T-helper 1 cell (primary cell): ENCODE results near the gene EAF2.

Source experiments
- DNase-seq, 5 donors: peaks; one replicate each; pipeline ENCODE4 v3.0.0-alpha.2; 2012 to 2020

The EAF2 gene

DNA sequence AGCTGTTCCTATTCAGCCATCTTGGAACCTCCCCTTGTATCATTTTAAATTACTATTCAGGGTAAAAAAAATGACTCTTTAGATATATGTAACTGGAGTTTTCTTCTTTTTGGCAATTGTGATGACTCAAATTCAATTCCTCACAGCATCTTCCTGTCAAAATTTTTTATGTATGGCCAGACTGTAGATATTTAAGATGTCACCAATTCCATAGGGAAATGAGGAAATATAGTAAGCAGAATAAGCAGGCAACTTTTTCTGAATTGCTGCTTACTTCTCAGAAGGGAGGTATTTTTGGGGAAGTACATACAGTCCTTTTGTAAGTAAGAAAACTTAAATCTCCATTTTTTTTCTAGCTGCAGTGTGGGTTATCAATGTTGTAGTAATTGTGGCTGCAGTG, 28.8 kb downstream of the EAF2 start:
- DNase-seq = no peak

DNA sequence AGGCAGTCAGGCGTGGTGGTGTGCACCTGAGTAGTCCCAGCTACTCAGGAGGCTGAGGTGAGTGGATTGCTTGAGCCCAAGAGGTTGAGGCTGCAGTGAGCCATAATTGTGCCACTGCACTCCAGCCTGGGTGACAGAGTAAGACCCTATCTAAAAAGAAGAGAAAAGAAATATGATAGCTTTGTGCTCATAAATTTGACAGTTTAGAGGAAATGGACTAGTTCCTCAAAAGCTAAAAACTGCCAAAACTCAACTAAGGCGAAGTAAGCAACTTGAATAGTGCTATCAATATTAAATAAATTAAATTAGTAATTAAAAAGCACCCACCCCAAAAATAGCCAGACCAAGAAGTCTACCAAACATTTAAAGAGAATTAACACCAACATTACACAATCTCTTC, 34.7 kb downstream of the EAF2 start:
- DNase-seq = no peak

DNA sequence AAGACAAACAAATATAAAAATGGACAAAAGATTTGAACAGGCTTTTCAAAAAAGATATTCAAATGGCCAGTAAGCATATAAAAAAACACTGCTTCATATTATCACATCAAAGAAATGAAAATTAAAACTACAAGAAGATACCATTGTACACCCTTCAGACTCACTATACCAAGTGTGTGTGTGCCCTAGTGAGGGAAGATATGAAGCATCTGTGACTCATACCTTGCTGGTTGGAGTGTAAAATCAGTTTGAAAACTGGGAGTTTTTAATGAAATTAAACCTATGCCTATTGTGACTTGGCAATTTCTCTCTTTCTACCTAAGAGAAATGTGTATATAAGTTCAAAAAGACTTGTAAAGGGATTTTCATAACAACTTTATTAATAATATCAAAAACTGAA, 35.7 kb downstream of the EAF2 start:
- no peak for DNase-seq

DNA sequence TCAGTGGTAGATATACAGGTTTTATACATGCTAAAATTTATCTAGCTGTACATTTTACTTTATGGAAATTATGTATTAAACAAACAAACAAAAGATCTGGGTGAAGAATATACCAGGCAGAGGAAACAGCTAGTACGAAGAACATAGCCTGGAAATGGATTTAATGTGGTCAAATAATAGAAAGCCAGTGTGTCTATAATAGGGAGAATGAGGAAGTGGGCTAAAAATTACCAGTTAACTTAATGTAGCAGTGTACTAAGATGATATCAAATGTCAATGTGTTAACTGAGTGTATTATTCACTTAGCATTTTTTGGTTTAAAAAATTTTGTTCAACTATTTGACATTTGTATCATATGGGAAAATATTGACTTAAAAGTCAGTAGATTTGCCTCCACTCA, 36.4 kb downstream of the EAF2 start:
- DNase-seq = no peak

DNA sequence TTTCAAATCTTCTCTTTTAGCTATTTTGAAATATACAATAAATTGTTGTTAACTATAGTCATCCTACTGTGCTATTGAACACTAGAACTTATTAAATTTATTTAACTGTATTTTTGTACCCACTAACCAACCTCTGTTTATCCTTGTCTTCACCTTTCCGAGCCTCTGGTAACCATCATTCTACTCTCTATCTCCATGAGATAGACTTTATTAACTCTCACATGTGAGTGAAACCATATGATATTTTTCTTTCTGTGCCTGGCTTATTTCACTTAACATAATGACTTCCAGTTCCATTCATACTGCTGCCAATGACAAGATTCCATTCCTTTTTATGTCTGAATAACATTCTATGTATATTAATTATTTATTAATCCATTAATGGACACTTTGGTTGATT, 43.4 kb downstream of the EAF2 start:
- no peak for DNase-seq

DNA sequence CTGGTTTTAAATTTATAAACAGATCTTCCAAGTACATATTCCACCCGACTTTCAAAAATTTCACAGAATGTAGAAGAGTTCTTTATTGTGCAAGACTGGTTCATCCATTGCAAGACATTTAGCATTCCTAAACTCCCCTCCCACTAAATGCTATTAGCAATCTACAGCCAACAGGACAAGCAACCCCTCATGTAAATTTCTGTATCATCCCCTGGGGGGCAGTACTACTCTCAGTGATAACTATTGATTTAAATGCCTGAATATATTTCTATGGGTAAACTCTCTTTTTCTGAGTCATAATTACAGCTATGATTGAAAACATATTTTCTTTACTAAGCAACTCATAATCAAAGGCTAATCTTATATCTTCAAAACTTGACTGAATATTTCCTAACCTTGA, 48.5 kb downstream of the EAF2 start:
- peak in 1 of 5 donors; percentile 56 for DNase-seq

DNA sequence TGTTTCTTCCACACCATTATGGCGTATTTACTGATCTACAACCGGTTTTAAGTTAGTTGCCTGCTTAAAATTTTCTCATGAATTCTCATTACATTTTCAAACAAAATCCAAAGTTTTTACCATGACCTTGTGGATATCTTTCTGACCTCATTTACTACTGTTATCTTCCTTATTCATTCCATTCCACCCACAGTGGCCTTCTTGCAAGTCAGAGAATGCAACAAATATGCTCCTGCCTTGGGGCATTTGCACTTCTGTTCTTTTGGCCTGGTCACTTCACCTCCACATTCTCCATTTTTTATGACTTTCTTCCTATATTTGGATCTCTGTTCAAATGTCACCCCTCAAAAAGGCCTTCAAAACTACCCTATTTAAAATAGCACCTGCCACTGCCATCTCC, 50.4 kb downstream of the EAF2 start:
- DNase-seq = no peak

DNA sequence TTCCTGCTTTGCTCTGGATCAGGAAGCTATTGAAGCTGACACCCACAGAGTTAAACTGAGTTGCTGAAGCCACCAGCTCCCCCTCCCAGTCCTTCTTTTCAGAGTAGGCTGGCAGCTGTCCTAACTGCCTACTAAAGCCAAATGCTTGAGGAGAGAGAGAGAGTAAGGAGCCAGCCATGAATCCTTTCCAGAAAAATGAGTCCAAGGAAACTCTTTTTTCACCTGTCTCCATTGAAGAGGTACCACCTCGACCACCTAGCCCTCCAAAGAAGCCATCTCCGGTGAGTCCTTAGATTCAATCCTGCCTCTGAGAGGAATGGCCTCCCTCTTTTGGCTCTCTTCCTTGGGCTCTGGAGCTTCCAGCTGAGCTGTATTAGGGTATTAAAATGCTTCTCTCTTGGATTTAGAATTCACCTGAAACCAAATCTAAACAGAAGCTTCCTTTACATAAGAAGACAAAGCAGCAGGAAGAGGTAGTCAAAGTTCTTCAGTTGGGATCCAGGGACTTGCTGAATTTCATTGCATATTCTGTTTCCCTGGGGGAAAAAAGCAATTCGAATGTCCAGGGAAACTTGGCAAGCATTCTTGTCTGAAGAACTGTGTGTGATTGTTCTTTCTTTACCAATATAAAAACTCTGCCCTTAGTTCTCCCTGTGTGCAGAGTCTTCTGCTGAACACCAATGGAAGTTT, 59.4 kb downstream of the EAF2 start, which contains the start of gene SLC15A2:
TSS of gene SLC15A2 (plus strand) at position 101 of the 690 bp plus-strand sequence. CDS start at position 177, 76 bp downstream.
- DNase-seq = no peak

DNA sequence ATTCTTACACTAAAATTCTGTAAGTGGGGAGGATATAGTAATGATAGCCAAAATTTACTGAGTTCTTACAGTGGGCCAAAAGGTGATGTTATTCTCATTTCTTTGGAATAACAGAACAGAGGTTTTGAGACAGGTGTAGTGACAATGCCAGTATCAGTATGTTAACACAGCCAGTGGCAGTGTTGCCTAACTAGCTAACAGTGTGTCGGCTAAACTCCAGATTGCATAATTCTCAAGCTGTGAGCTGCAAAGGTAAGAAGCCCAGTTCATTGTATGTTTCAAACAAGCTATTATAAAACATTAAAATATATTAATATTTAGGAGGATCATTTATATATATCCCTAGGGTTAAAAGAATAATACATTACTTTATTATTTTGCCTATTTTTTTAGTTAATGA, 60.1 kb downstream of the EAF2 start:
- no peak for DNase-seq

DNA sequence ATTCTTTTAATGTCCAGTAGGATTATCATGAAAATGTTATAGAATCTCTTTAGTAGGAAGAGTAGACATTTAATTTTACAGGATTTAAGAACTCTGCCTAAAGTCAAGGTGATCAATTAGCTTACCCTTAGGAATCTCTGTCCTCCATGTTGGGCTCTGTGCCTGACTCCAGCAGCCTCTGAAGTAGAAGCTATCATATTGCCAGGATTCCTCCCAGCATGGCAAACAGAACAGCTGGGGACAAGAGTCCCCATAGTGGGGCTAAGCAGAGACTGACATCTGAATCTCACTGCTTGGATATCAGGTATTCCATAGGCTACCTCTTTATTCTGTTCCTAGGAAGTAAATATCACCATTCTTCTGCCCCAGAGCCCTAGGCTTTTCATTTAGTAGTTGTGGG, 60.7 kb downstream of the EAF2 start:
- DNase-seq = no peak

DNA sequence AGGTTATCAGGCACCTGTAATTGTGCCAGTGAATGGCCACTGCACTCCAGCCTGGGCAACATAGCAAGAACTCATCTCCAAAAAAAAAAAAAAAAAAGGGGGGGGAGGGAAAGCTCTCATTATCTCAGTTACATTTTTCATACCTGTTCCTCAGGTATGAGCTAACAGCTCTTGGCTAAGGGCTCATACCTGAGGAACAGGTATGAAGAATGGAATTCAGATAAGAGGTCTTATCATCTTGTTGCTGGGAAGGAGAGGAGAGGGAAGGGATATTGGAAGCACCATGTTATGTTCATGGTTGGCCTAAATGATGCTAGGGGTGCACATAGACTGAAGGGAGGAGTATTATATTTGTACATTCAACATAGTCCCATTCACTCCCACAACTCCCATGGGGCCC, 61.8 kb downstream of the EAF2 start:
- no peak for DNase-seq

DNA sequence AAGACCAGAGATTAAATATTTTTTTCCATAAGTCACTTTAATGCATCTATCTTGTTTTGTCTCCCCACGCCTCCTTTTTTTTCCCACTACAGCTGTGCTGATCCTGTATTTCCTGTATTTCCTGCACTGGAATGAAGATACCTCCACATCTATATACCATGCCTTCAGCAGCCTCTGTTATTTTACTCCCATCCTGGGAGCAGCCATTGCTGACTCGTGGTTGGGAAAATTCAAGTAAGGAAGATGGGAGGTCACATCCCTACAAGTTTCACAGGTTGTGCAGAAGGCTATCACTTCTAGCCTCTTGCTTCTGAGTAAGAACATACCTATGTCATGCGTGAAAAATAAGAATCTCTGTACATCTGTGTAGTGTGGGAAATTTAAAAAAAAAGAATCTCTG, 62.3 kb downstream of the EAF2 start:
- no peak for DNase-seq

DNA sequence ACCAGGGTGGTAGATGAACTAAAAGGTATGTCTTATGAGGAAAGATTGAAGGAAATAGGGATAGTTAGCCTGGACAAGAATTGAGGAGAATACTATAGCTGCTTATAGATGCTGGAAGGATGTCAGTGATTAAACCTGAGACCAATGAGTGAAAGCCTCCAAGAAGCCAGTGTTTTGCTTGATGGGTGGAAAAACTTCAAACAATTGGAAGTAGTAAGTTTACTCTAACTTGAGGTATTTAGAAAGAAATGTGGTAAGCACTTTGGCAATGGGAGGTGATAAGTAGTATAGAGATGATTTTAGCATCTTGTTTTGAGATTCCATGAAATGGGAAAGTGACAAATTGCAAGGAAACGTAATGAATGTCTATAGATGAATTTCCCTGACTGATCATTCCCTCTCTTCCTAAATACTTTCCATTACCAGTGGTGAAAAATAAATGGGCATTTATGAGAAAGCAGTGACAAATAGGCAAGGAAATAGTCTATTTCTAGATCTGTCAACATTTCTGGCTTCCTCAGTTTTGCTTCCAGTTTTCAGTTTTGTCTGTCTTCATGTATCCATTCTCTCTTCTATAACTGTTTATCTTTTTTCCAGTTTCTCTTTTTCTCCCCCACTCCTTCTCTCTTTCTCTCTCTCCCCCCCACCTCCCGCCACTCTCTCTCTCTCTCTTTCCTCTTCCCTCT, 78.4 kb downstream of the EAF2 start:
- no peak for DNase-seq

DNA sequence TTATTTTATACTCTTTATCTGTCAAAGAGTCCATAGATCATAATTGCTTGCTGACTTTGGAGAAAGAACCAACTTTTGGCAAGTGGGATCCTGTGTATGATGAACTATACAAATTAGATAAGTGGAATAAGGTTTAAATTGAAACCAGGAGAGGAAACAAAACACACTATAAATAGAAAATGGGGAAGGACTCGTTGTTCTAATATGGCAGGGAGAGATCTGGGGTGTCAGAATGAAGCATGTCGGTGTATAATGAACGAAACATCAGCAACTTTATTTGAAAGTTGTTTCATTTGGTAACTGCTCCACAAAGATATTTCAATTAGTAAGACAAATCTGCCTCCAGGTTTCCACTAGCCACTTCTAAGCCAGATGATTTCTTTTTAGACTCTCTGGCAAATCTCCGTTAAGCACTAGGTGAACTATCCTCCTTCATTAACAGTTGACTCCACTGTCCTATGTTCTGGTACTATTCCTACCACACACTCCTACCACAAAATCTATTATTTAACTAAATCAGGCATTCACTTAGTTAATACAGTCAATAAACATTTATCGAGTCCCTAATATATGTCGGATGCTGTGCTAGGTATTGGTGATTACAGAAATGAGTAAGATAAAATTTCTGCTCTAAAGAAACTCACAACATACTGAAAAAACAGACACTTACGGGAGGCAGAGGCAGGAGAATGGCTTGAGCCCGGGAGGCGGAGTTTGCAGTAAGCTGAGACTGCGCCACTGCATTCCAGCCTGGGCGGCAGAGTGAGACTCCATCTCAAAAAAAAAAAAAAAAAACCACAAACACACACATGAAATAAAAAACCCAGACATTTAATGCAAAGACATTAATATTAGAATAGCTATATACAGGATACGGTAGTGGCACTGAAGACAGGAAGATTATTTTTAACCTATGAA, 79.3 kb downstream of the EAF2 start:
- DNase-seq = no peak

DNA sequence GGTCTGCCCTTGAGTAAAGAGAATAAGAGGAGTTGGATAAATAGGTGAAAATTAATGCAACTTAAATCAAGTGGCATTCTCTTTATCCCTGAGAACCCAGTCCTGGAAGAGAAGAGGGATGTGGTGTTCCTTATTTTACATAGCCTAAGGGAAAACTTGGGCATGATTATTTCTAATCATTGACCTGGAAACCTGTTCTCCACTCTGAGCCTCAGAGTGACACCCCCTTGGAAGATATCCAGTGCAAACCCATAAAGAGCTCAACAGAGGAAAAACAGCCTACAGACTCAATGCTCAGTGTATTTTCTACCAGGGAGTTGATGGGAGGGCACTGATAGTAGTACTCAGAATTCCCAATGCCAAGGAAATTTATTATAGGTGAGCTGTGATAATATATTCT, 81.2 kb downstream of the EAF2 start:
- DNase-seq = no peak

DNA sequence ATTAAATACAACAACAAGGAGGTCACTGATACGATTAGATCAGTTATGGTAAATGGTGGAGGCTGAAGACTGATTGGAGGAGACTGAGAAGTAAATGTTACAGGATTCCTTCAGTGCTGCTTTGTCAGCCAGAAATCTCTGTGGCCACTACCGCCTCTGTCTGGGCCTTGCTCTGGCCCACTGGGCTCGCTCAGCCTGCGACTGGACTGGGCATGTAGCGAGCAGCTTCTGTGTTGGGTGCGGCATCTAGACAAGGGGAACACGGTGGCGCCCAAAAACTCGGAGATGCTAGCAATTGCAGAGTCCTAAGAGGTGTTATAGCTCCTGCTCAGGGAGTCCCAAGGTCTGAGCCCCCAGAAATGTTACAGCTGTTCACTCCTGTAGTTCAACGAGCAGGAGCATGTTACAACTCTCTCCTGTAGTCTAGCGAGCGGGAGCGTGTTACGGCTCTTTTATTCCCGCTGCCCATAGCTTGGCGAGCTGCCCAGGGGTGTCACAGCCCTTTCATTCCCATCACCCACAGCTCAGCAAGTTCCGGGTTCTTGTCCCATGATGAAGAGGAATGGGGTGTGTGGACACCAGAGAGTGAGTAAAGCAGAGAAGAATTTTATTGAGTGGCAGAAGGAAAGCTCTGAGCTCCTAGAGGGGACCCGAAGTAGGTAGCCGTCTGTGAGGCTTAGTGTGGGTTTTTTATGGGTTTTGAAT, 83.9 kb downstream of the EAF2 start:
- no peak for DNase-seq

DNA sequence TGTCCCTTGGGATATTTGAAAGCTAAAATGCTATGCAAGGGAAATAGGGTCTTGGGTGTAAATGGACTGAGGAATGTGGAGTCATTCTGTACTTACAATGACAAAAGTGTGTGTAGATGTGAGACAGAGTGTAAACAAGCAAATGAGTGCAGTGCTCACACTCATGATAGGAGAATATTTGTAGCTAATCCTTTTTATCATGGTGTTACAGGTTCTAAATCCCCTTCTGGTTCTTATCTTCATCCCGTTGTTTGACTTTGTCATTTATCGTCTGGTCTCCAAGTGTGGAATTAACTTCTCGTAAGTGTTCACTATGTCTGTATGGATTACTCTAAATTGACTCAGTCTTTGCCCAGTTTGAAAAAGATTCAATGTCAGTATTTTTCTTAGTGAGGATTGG, 89.7 kb downstream of the EAF2 start:
- no peak for DNase-seq

DNA sequence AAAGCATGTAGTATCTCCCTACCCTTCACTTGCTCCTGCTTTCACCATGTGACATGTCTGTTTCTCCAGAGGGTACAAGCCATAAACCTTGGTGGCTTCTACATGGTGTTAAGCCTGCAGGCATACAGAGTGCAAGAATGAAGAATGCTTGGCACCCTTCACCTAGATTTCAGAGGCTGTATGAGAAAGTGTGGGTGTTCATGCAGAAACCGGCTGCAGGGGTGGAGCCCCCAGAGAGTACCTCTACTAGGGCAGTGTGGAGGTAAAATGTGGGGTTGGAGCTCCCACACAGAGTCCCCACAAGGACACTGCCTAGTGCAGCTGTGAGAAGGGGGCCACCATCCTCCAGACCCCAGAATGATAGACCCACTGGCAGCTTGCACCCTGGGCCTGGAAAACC, 91.4 kb downstream of the EAF2 start:
- DNase-seq = no peak
